Measurements from ENCODE around the gene SMYD3.

The SMYD3 gene

GRCh38 chr1:245810181-245810769, 696.8 kb downstream of the SMYD3 start:
- ATAC-seq (ENCODE audit: insufficient read depth, low read depth) (peak; percentile 33; the same call in 1 of the 3 replicates), DNase-seq (no peak)
- H3K27me3 ChIP-seq (ENCODE audit: insufficient read depth, low read length, poor library complexity) = no peaks in the 10 kb centered on the region
- no peaks in the 10 kb centered on the region for H3K9me3 ChIP-seq (ENCODE audit: insufficient read depth, low read length, severe bottlenecking)
- no peak overlapping the region for H3K9ac ChIP-seq (ENCODE audit: low read depth, low read length)
- no peak for TF ChIP-seq EZH2 (IDR thresholded peaks at IDR 0.05; ENCODE audit: borderline replicate concordance, low read depth, low read length, severe bottlenecking)
- TF ChIP-seq, protein P1, sequence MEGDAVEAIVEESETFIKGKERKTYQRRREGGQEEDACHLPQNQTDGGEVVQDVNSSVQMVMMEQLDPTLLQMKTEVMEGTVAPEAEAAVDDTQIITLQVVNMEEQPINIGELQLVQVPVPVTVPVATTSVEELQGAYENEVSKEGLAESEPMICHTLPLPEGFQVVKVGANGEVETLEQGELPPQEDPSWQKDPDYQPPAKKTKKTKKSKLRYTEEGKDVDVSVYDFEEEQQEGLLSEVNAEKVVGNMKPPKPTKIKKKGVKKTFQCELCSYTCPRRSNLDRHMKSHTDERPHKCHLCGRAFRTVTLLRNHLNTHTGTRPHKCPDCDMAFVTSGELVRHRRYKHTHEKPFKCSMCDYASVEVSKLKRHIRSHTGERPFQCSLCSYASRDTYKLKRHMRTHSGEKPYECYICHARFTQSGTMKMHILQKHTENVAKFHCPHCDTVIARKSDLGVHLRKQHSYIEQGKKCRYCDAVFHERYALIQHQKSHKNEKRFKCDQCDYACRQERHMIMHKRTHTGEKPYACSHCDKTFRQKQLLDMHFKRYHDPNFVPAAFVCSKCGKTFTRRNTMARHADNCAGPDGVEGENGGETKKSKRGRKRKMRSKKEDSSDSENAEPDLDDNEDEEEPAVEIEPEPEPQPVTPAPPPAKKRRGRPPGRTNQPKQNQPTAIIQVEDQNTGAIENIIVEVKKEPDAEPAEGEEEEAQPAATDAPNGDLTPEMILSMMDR (IDR thresholded peaks at IDR 0.05; ENCODE audit: borderline replicate concordance, extremely low read depth, low read length, poor library complexity, severe bottlenecking) = no peak
- no peaks in the 10 kb centered on the region for H3K36me3 ChIP-seq (ENCODE audit: insufficient read depth, low read length)
- no peaks in the 10 kb centered on the region for H3K79me2 ChIP-seq (ENCODE audit: insufficient read depth, low read length)
- H3K4me3 ChIP-seq (ENCODE audit: low read depth in 1 of 2, low read length in 2 of 2) = no peak overlapping the region
- no peaks in the 10 kb centered on the region for H3K4me1 ChIP-seq (ENCODE audit: insufficient read depth, low read length)
- no peak overlapping the region for H3K27ac ChIP-seq (ENCODE audit: low read length)
- no peak overlapping the region for H3K4me2 ChIP-seq (ENCODE audit: insufficient read depth, low read length)
- H2AFZ ChIP-seq (ENCODE audit: low read depth, low read length) = no peak overlapping the region
- no peaks in the 10 kb centered on the region for H4K20me1 ChIP-seq (ENCODE audit: insufficient read depth, low read length)

GRCh38 chr1:245809361-245809760, 697.7 kb downstream of the SMYD3 start:
- DNase-seq (no peak), ATAC-seq (ENCODE audit: insufficient read depth, low read depth) (no peak)
- Histone ChIP-seq H2AFZ (ENCODE audit: low read depth, low read length) (no peak overlapping the region), H3K4me3 (ENCODE audit: low read depth in 1 of 2, low read length in 2 of 2) (no peak overlapping the region), H3K9me3 (ENCODE audit: insufficient read depth, low read length, severe bottlenecking) (no peaks in the 10 kb centered on the region), H3K4me2 (ENCODE audit: insufficient read depth, low read length) (no peak overlapping the region), H4K20me1 (ENCODE audit: insufficient read depth, low read length) (no peaks in the 10 kb centered on the region), H3K4me1 (ENCODE audit: insufficient read depth, low read length) (no peaks in the 10 kb centered on the region), H3K9ac (ENCODE audit: low read depth, low read length) (no peak overlapping the region), H3K36me3 (ENCODE audit: insufficient read depth, low read length) (no peaks in the 10 kb centered on the region), H3K79me2 (ENCODE audit: insufficient read depth, low read length) (no peaks in the 10 kb centered on the region), H3K27me3 (ENCODE audit: insufficient read depth, low read length, poor library complexity) (no peaks in the 10 kb centered on the region), H3K27ac (ENCODE audit: low read length) (no peak overlapping the region)
- no peak for TF ChIP-seq EZH2 (IDR thresholded peaks at IDR 0.05; ENCODE audit: borderline replicate concordance, low read depth, low read length, severe bottlenecking)
- TF ChIP-seq, protein P1 (IDR thresholded peaks at IDR 0.05; ENCODE audit: borderline replicate concordance, extremely low read depth, low read length, poor library complexity, severe bottlenecking) = no peak

DNA sequence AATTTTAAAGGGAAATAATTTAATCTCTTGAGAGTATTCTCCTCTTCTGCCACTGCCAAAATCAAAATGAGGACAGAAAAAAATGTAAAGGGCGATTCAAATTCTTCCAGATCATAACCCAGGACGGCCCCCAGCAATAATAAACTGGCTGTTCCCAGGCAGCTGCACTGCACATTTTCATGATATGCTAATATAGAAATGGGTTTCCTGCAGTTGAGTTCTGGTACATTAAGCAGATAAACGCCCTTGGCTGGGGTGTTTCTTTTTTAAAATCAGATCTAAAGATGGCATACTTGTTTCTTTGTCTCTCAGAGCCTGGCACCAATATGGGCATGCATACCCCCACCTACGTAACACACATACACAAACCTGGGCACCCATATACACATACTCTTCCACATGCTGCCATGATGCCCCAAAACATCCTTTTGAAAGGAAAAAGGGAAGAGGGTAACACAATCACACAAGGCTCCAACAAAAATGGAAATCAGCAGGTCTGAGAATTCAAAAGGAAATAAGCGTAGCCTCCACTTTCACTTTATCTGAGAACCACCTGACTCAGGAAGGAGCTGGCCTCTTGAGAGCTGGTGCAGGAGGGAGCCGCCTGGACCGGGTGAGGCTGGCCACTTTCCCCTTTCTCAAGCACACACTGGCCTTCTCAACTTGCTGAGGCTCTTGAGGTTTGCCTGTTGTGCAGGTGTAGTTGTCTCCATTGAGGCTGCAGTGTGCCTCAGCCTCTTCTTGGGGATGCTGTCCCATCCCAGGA, 698.9 kb downstream of the SMYD3 start:
- Histone ChIP-seq H3K27me3 (ENCODE audit: insufficient read depth, low read length, poor library complexity) (no peaks in the 10 kb centered on the region), H3K9me3 (ENCODE audit: insufficient read depth, low read length, severe bottlenecking) (no peaks in the 10 kb centered on the region), H2AFZ (ENCODE audit: low read depth, low read length) (no peak overlapping the region), H3K4me3 (ENCODE audit: low read depth in 1 of 2, low read length in 2 of 2) (no peak overlapping the region), H3K4me1 (ENCODE audit: insufficient read depth, low read length) (no peaks in the 10 kb centered on the region), H3K27ac (ENCODE audit: low read length) (no peak overlapping the region), H3K9ac (ENCODE audit: low read depth, low read length) (no peak overlapping the region), H3K36me3 (ENCODE audit: insufficient read depth, low read length) (no peaks in the 10 kb centered on the region), H3K4me2 (ENCODE audit: insufficient read depth, low read length) (no peak overlapping the region), H4K20me1 (ENCODE audit: insufficient read depth, low read length) (no peaks in the 10 kb centered on the region), H3K79me2 (ENCODE audit: insufficient read depth, low read length) (no peaks in the 10 kb centered on the region)
- ATAC-seq (ENCODE audit: insufficient read depth, low read depth) = no peak
- DNase-seq = no peak
- no peak for TF ChIP-seq EZH2 (IDR thresholded peaks at IDR 0.05; ENCODE audit: borderline replicate concordance, low read depth, low read length, severe bottlenecking)
- TF ChIP-seq, protein P1 (IDR thresholded peaks at IDR 0.05; ENCODE audit: borderline replicate concordance, extremely low read depth, low read length, poor library complexity, severe bottlenecking) = no peak

Data from DND-41 (cell line).